ENCODE measurements around the gene COX7A2L. TPM values are rescaled to one million over a fixed set of nuclear protein-coding genes. Genes with fewer than 3 reads are reported as not detected.

Gene COX7A2L
- total RNA-seq, 1 experiment from 2014 or later = 99.5 TPM

- DNase-seq (ENCODE audit: low spot score) (no peak), ATAC-seq (no peak)
- Mint-ChIP-seq H3K27me3 (ENCODE audit: low read depth) (no peaks in the 10 kb centered on the region), H3K4me1 (no peaks in the 10 kb centered on the region), H3K9me3 (peaks cover 4% of the 10 kb centered on the region), H3K4me3 (no peak overlapping the region), H3K27ac (peak overlapping the region; percentile 29; the same call in 1 of the 2 replicates), H3K36me3 (peaks cover 37% of the 10 kb centered on the region)
- ChIA-PET POLR2A (no interaction called here), CTCF (no interaction called here)
- TF ChIP-seq MXD4 (CRISPR knock-in tag; IDR thresholded peaks at IDR 0.05; ENCODE audit: borderline replicate concordance) (no peak), NFATC4 (CRISPR knock-in tag; IDR thresholded peaks at IDR 0.05) (no peak), ETV6 (CRISPR knock-in tag; IDR thresholded peaks at IDR 0.05) (no peak), JAZF1 (CRISPR knock-in tag; IDR thresholded peaks at IDR 0.05) (no peak), IRF2 (CRISPR knock-in tag; IDR thresholded peaks at IDR 0.05; ENCODE audit: borderline replicate concordance, low read depth) (no peak), ZBTB21 (CRISPR knock-in tag; IDR thresholded peaks at IDR 0.05; ENCODE audit: borderline replicate concordance) (no peak), GTF2I (CRISPR knock-in tag; conservative IDR thresholded peaks at IDR 0.05) (no peak), ESRRA (CRISPR knock-in tag; IDR thresholded peaks at IDR 0.05; ENCODE audit: borderline replicate concordance) (no peak), NR3C1 (CRISPR knock-in tag; conservative IDR thresholded peaks at IDR 0.05; ENCODE audit: low read depth) (no peak), SMAD4 (CRISPR knock-in tag; IDR thresholded peaks at IDR 0.05) (no peak), SMAD3 (CRISPR knock-in tag; IDR thresholded peaks at IDR 0.05; ENCODE audit: borderline replicate concordance) (no peak), TP53 (CRISPR knock-in tag; IDR thresholded peaks at IDR 0.05) (no peak), JUN (CRISPR knock-in tag; IDR thresholded peaks at IDR 0.05) (no peak)
- TF ChIP-seq, protein P1, sequence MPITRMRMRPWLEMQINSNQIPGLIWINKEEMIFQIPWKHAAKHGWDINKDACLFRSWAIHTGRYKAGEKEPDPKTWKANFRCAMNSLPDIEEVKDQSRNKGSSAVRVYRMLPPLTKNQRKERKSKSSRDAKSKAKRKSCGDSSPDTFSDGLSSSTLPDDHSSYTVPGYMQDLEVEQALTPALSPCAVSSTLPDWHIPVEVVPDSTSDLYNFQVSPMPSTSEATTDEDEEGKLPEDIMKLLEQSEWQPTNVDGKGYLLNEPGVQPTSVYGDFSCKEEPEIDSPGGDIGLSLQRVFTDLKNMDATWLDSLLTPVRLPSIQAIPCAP (CRISPR knock-in tag; IDR thresholded peaks at IDR 0.05) = no peak
- TF ChIP-seq, protein P2, sequence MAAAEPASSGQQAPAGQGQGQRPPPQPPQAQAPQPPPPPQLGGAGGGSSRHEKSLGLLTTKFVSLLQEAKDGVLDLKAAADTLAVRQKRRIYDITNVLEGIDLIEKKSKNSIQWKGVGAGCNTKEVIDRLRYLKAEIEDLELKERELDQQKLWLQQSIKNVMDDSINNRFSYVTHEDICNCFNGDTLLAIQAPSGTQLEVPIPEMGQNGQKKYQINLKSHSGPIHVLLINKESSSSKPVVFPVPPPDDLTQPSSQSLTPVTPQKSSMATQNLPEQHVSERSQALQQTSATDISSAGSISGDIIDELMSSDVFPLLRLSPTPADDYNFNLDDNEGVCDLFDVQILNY (CRISPR knock-in tag; IDR thresholded peaks at IDR 0.05) = no peak
- TF ChIP-seq, protein P3, sequence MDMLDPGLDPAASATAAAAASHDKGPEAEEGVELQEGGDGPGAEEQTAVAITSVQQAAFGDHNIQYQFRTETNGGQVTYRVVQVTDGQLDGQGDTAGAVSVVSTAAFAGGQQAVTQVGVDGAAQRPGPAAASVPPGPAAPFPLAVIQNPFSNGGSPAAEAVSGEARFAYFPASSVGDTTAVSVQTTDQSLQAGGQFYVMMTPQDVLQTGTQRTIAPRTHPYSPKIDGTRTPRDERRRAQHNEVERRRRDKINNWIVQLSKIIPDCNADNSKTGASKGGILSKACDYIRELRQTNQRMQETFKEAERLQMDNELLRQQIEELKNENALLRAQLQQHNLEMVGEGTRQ (CRISPR knock-in tag; IDR thresholded peaks at IDR 0.05) = no peak
- TF ChIP-seq, protein P4, sequence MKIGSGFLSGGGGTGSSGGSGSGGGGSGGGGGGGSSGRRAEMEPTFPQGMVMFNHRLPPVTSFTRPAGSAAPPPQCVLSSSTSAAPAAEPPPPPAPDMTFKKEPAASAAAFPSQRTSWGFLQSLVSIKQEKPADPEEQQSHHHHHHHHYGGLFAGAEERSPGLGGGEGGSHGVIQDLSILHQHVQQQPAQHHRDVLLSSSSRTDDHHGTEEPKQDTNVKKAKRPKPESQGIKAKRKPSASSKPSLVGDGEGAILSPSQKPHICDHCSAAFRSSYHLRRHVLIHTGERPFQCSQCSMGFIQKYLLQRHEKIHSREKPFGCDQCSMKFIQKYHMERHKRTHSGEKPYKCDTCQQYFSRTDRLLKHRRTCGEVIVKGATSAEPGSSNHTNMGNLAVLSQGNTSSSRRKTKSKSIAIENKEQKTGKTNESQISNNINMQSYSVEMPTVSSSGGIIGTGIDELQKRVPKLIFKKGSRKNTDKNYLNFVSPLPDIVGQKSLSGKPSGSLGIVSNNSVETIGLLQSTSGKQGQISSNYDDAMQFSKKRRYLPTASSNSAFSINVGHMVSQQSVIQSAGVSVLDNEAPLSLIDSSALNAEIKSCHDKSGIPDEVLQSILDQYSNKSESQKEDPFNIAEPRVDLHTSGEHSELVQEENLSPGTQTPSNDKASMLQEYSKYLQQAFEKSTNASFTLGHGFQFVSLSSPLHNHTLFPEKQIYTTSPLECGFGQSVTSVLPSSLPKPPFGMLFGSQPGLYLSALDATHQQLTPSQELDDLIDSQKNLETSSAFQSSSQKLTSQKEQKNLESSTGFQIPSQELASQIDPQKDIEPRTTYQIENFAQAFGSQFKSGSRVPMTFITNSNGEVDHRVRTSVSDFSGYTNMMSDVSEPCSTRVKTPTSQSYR (CRISPR knock-in tag; IDR thresholded peaks at IDR 0.05) = no peak
- TF ChIP-seq, protein P5, sequence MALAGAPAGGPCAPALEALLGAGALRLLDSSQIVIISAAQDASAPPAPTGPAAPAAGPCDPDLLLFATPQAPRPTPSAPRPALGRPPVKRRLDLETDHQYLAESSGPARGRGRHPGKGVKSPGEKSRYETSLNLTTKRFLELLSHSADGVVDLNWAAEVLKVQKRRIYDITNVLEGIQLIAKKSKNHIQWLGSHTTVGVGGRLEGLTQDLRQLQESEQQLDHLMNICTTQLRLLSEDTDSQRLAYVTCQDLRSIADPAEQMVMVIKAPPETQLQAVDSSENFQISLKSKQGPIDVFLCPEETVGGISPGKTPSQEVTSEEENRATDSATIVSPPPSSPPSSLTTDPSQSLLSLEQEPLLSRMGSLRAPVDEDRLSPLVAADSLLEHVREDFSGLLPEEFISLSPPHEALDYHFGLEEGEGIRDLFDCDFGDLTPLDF (CRISPR knock-in tag; IDR thresholded peaks at IDR 0.05) = no peak
- TF ChIP-seq, protein P6, sequence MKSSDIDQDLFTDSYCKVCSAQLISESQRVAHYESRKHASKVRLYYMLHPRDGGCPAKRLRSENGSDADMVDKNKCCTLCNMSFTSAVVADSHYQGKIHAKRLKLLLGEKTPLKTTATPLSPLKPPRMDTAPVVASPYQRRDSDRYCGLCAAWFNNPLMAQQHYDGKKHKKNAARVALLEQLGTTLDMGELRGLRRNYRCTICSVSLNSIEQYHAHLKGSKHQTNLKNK (CRISPR knock-in tag; IDR thresholded peaks at IDR 0.05) = no peak
Observed at GRCh38 chr2:42321452-42322064, 39.5 kb downstream of the COX7A2L start.

- peaks cover 35% of the 10 kb centered on the region for H3K36me3 Mint-ChIP-seq
- peaks cover 4% of the 10 kb centered on the region for H3K9me3 Mint-ChIP-seq
- CTCF ChIA-PET = interaction anchor here (1.0 kb wide), 1 partner anchor 9 kb away, joined by 3 read pairs; no protein-coding TSS in a partner anchor
- POLR2A ChIA-PET = no interaction called here
- DNase-seq (ENCODE audit: low spot score) (no peak), ATAC-seq (no peak)
- no peak overlapping the region for H3K4me3 Mint-ChIP-seq
- peaks cover 3% of the 10 kb centered on the region; the same call in 1 of the 2 replicates for H3K4me1 Mint-ChIP-seq
- H3K27ac Mint-ChIP-seq = no peak overlapping the region
- H3K27me3 Mint-ChIP-seq (ENCODE audit: low read depth) = no peaks in the 10 kb centered on the region
- no peak for TF ChIP-seq CREM (CRISPR knock-in tag; IDR thresholded peaks at IDR 0.05)
- no peak for TF ChIP-seq PREB (CRISPR knock-in tag; IDR thresholded peaks at IDR 0.05; ENCODE audit: borderline replicate concordance)
- TF ChIP-seq ZNF671 (CRISPR knock-in tag; IDR thresholded peaks at IDR 0.05) = no peak
- no peak for TF ChIP-seq ZNF219 (CRISPR knock-in tag; IDR thresholded peaks at IDR 0.05; ENCODE audit: borderline replicate concordance)
- TF ChIP-seq NR3C1 (CRISPR knock-in tag; conservative IDR thresholded peaks at IDR 0.05; ENCODE audit: low read depth) = no peak
- no peak for TF ChIP-seq NR2C2 (CRISPR knock-in tag; IDR thresholded peaks at IDR 0.05)
- no peak for TF ChIP-seq SMAD4 (CRISPR knock-in tag; IDR thresholded peaks at IDR 0.05)
- no peak for TF ChIP-seq NFATC4 (CRISPR knock-in tag; IDR thresholded peaks at IDR 0.05)
- no peak for TF ChIP-seq CBFB (CRISPR knock-in tag; IDR thresholded peaks at IDR 0.05; ENCODE audit: low read depth)
- TF ChIP-seq CDX4 (CRISPR knock-in tag; IDR thresholded peaks at IDR 0.05; ENCODE audit: borderline replicate concordance) = no peak
- no peak for TF ChIP-seq GTF2I (CRISPR knock-in tag; conservative IDR thresholded peaks at IDR 0.05)
- TF ChIP-seq TEAD4 (CRISPR knock-in tag; IDR thresholded peaks at IDR 0.05) = no peak
Observed at GRCh38 chr2:42319265-42319664, 41.8 kb downstream of the COX7A2L start.

Data from WTC11 (cell line).